ENCODE measurements around the gene ADORA1. TPM values are rescaled to one million over a fixed set of nuclear protein-coding genes. Genes with fewer than 3 reads are reported as not detected.

Gene ADORA1
- total and polyA plus RNA-seq, 2 donors (not counting 3 experiments of a cell fraction or from before 2014, with no cell fraction given) = 0.15 TPM; not detected in 1

GRCh38 chr1:203216274-203217138 is 89.0 kb downstream of the ADORA1 start:
- dilution Hi-C loops (cut with MboI; ENCODE audit: extremely low pct_ligation_motif_present, low sequenced_read_pairs) (no loop called here), intact Hi-C loops (cut with micrococcal nuclease) (loop anchor here (1.0 kb wide), 3 partner anchors 44 to 177 kb away; no protein-coding TSS in a partner anchor)
- no peaks in the 10 kb centered on the region for H4K20me1 ChIP-seq (replicated peaks; ENCODE audit: control insufficient read depth, extremely low read depth, insufficient read depth, low read length)
- peaks cover 1 to 6% of the 10 kb centered on the region in 2 experiments for H3K27me3 ChIP-seq (ENCODE audit: control insufficient read depth in 2 of 2, insufficient read depth in 2 of 2, low read length in 2 of 2)
- peak; percentile 61 to 68 for TF ChIP-seq CTCF (IDR thresholded peaks at IDR 0.05; ENCODE audit: extremely low read depth in 1 of 2, insufficient read depth in 1 of 2, low read depth in 1 of 2, low read length in 2 of 2)
- TF ChIP-seq POLR2A (IDR thresholded peaks at IDR 0.05; ENCODE audit: low read depth, low read length) = no peak
- TF ChIP-seq MAX (IDR thresholded peaks at IDR 0.05; ENCODE audit: insufficient read depth, insufficient read length) = peak; percentile 91
- H3K79me2 ChIP-seq (ENCODE audit: control insufficient read depth, insufficient read depth, low read length) = no peaks in the 10 kb centered on the region
- DNase-seq (ENCODE audit: low read depth, low spot score) (peak; percentile 74), FAIRE-seq (peak; percentile 83)
- no peak overlapping the region for H3K4me2 ChIP-seq (ENCODE audit: insufficient read depth, low read length)
- no peaks in the 10 kb centered on the region for H3K9me3 ChIP-seq (replicated peaks; ENCODE audit: control insufficient read depth, insufficient read depth, low read length)
- H3K27ac ChIP-seq (ENCODE audit: insufficient read depth, low read depth, low read length) = no peak overlapping the region
- H3K9me1 ChIP-seq (replicated peaks; ENCODE audit: control insufficient read depth, extremely low read depth, insufficient read depth, low read length) = no peaks in the 10 kb centered on the region
- no peak overlapping the region for H3K9ac ChIP-seq (replicated peaks; ENCODE audit: extremely low read depth, insufficient read depth, low read length)
- H3K36me3 ChIP-seq (ENCODE audit: control insufficient read depth in 2 of 2, extremely low read depth in 1 of 2, insufficient read depth in 2 of 2, low read length in 2 of 2) = no peaks in the 10 kb centered on the region
- ChIA-PET POLR2A (interaction anchor here (1.0 to 1.1 kb wide), 2 partner anchors 98 to 177 kb away, joined by 3 read pairs; no protein-coding TSS in a partner anchor), CTCF (interaction anchor here (0.6 to 8.7 kb wide), 54 partner anchors 9 to 211 kb away, joined by 3 to 363 read pairs (median 7); partner anchors contain the start of genes ADORA1, CHIT1, MYOG and PPFIA4)
- H3K4me1 ChIP-seq (ENCODE audit: control insufficient read depth, extremely low read depth, insufficient read depth, low read length) = no peaks in the 10 kb centered on the region
- BruUV-seq (replicated peaks) = no TSS peak
- H2AFZ ChIP-seq (ENCODE audit: low read depth, low read length) = no peak overlapping the region
- H3K4me3 ChIP-seq (replicated peaks in 1 of 3; ENCODE audit: insufficient read depth in 1 of 3, low read depth in 1 of 3, low read length in 3 of 3) = no peak overlapping the region

Other genes starting within 250 kb of the ADORA1 start
- gene RABIF, start 238.6 kb upstream of the ADORA1 start, total RNA-seq = 13.1 and 15.8 TPM in 2 replicates
- 15.4 and 17.1 TPM in 2 replicates for gene RABIF, start 238.6 kb upstream of the ADORA1 start, polyA plus RNA-seq
- 22.8 and 25.2 TPM in 2 replicates for gene KLHL12, start 200.5 kb upstream of the ADORA1 start, total RNA-seq
- gene KLHL12, start 200.5 kb upstream of the ADORA1 start, polyA plus RNA-seq = 20.6 and 23.0 TPM in 2 replicates
- gene ADIPOR1, start 169.4 kb upstream of the ADORA1 start, total RNA-seq = 66.9 and 67.2 TPM in 2 replicates
- gene ADIPOR1, start 169.4 kb upstream of the ADORA1 start, polyA plus RNA-seq = 122 and 135 TPM in 2 replicates
- 28.8 and 32.2 TPM in 2 replicates for gene CYB5R1, start 160.5 kb upstream of the ADORA1 start, total RNA-seq
- 28.0 and 29.0 TPM in 2 replicates for gene CYB5R1, start 160.5 kb upstream of the ADORA1 start, polyA plus RNA-seq
- gene TMEM183A, start 120.4 kb upstream of the ADORA1 start, total RNA-seq = 59.4 and 65.5 TPM in 2 replicates
- gene TMEM183A, start 120.4 kb upstream of the ADORA1 start, polyA plus RNA-seq = 92.1 and 110 TPM in 2 replicates
- gene PPFIA4, start 101.2 kb upstream of the ADORA1 start, total RNA-seq = 0.16 and 0.22 TPM in 2 replicates
- 0.13 and 0.17 TPM in 2 replicates for gene PPFIA4, start 101.2 kb upstream of the ADORA1 start, polyA plus RNA-seq
- not detected in 2 replicates for gene MYOG, start 41.7 kb upstream of the ADORA1 start, total RNA-seq
- gene MYOG, start 41.7 kb upstream of the ADORA1 start, polyA plus RNA-seq = not detected in 2 replicates
- gene MYBPH, start 48.1 kb downstream of the ADORA1 start, total RNA-seq = not detected in 2 replicates
- gene MYBPH, start 48.1 kb downstream of the ADORA1 start, polyA plus RNA-seq = not detected in 2 replicates
- gene CHI3L1, start 59.0 kb downstream of the ADORA1 start, total RNA-seq = not detected in 2 replicates
- gene CHI3L1, start 59.0 kb downstream of the ADORA1 start, polyA plus RNA-seq = not detected in 2 replicates
- gene CHIT1, start 101.9 kb downstream of the ADORA1 start, total RNA-seq = not detected in 2 replicates
- gene CHIT1, start 101.9 kb downstream of the ADORA1 start, polyA plus RNA-seq = not detected in 2 replicates
- 40.3 and 50.1 TPM in 2 replicates for gene BTG2, start 177.8 kb downstream of the ADORA1 start, total RNA-seq
- 35.6 and 59.0 TPM in 2 replicates for gene BTG2, start 177.8 kb downstream of the ADORA1 start, polyA plus RNA-seq
- 0.11 TPM in 1 of 2 replicates, not detected in the other for gene FMOD, start 223.4 kb downstream of the ADORA1 start, total RNA-seq
- 0.10 and 0.12 TPM in 2 replicates for gene FMOD, start 223.4 kb downstream of the ADORA1 start, polyA plus RNA-seq